Left lung (tissue), 10 donors: ENCODE data around the gene NFXL1. TPM values are rescaled to one million over a fixed set of nuclear protein-coding genes. Genes with fewer than 3 reads are reported as not detected.

ENCODE experiments used
- ATAC-seq: fragments of 200-7000 bp; cut with Tn5 transposase; one replicate; pipeline ENCODE4 v1.9.1; 2020; ENCODE audit warnings: moderate library complexity
- DNase-seq, 4 donors: peaks; one replicate each; pipeline ENCODE4 v3.0.0-alpha.2; 2013 to 2020
- H3K27ac ChIP-seq, 2 donors: fragments of 200-600 bp; sonication (generic) in 1 of 2; one replicate each; pipeline versions ENCODE4 v1.5.0 to v1.8.0; 2020 to 2021
- H3K27me3 ChIP-seq, 2 donors: fragments of 200-600 bp; sonication (generic) in 1 of 2; one replicate each; pipeline versions ENCODE4 v1.5.0 to v1.8.0; 2020 to 2021
- H3K36me3 ChIP-seq, 2 donors: fragments of 200-600 bp; sonication (generic) in 1 of 2; one replicate each; pipeline versions ENCODE4 v1.5.0 to v1.8.0; 2020 to 2021
- H3K4me1 ChIP-seq, 2 donors: fragments of 200-600 bp; one replicate each; pipeline ENCODE4 v1.8.0; 2021
- H3K4me3 ChIP-seq, 2 donors: fragments of 200-600 bp; sonication (generic) in 1 of 2; one replicate each; pipeline versions ENCODE4 v1.5.0 to v1.8.0; 2020 to 2021; ENCODE audit warnings: mild to moderate bottlenecking in 1 of 2
- H3K9me3 ChIP-seq, 2 donors: fragments of 200-600 bp; sonication (generic) in 1 of 2; one replicate each; pipeline versions ENCODE4 v1.5.0 to v1.8.0; 2020 to 2021
- intact Hi-C, 2 donors: fragments of 100-400 bp; cut with DNase I; formaldehyde crosslinking; loops; one replicate each; pipeline versions ENCODE4 v1.11.2 to v1.14.2; 2022
- polyA plus RNA-seq, 6 donors: library from polyadenylated mRNA; unstranded; fragments of 120-200 nt; gene quantifications; one replicate each; pipeline ENCODE4 v1.2.1, GENCODE V29; 2013; ENCODE audit not compliant: insufficient read length in 6 of 6
- total RNA-seq, 2 donors: library from RNA; stranded (reverse); fragmentation: NEBNext Ultra II Directional; extraction: Animal tissue kit (Norgen Biotek cat#: 25700); gene quantifications; one replicate each; pipeline ENCODE4 v1.2.1, GENCODE V29; 2021
- TF ChIP-seq, protein P1 (sequence below), 2 donors: fragments of 200-600 bp; sonication (generic) in 1 of 2; IDR thresholded peaks; one replicate each; pipeline versions ENCODE4 v1.5.0 to v1.8.0; 2021; ENCODE audit warnings: antibody characterized with exemption in 2 of 2
- donor health status: DM: no; HTN: yes; CAD: no.
- donor health status: DM: no; HTN: no; CAD: no.

Gene NFXL1
- total and polyA plus RNA-seq, 8 donors: 10.1 to 31.6 (median 25.5) TPM

GRCh38 chr4:47873877-47874541 is 40.4 kb downstream of the NFXL1 start:
- DNase-seq: no peak
- intact Hi-C loops: no loop called here
- H3K27ac ChIP-seq: no peak overlapping the region
- ATAC-seq: no peak
- peaks cover 0 to 81% of the 10 kb centered on the region in 2 donors for H3K36me3 ChIP-seq
- H3K9me3 ChIP-seq: peaks cover 0 to 16% of the 10 kb centered on the region in 2 donors
- H3K4me3 ChIP-seq: no peak overlapping the region
- H3K4me1 ChIP-seq: no peaks in the 10 kb centered on the region
- TF ChIP-seq, protein P1, sequence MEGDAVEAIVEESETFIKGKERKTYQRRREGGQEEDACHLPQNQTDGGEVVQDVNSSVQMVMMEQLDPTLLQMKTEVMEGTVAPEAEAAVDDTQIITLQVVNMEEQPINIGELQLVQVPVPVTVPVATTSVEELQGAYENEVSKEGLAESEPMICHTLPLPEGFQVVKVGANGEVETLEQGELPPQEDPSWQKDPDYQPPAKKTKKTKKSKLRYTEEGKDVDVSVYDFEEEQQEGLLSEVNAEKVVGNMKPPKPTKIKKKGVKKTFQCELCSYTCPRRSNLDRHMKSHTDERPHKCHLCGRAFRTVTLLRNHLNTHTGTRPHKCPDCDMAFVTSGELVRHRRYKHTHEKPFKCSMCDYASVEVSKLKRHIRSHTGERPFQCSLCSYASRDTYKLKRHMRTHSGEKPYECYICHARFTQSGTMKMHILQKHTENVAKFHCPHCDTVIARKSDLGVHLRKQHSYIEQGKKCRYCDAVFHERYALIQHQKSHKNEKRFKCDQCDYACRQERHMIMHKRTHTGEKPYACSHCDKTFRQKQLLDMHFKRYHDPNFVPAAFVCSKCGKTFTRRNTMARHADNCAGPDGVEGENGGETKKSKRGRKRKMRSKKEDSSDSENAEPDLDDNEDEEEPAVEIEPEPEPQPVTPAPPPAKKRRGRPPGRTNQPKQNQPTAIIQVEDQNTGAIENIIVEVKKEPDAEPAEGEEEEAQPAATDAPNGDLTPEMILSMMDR (IDR thresholded peaks at IDR 0.05): no peak
- H3K27me3 ChIP-seq: no peaks in the 10 kb centered on the region

DNA sequence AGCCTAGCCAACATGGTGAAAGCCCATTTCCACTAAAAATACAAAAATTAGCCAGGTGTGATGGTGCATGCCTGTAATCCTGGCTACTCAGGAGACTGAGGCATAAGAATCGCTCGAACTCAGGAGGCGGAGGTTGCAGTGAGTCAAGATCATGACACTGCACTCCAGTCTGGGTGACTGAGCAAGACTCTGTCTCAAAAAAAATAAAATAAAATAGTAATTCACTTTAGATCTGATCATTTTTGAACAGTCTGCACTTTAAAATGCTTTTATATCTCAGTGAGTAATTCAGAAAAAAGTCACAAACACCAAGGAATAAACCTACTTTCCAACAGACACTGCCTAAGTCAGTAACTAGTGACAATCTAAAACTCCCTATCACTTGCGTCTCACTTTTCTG is 50.9 kb downstream of the NFXL1 start:
- intact Hi-C loops: no loop called here
- no peak overlapping the region for H3K27ac ChIP-seq
- H3K27me3 ChIP-seq: no peaks in the 10 kb centered on the region
- H3K9me3 ChIP-seq: no peaks in the 10 kb centered on the region
- ATAC-seq: no peak
- no peak overlapping the region for H3K4me3 ChIP-seq
- no peak for DNase-seq
- no peaks in the 10 kb centered on the region for H3K4me1 ChIP-seq
- H3K36me3 ChIP-seq: peaks cover 0 to 28% of the 10 kb centered on the region in 2 donors
- TF ChIP-seq, protein P1 (IDR thresholded peaks at IDR 0.05): no peak

- TF ChIP-seq, protein P1 (IDR thresholded peaks at IDR 0.05): no peak
- DNase-seq: no peak
- Histone ChIP-seq H3K36me3 (peaks cover 0 to 20% of the 10 kb centered on the region in 2 donors), H3K27me3 (no peaks in the 10 kb centered on the region), H3K4me3 (no peak overlapping the region), H3K4me1 (no peaks in the 10 kb centered on the region), H3K27ac (no peak overlapping the region), H3K9me3 (no peaks in the 10 kb centered on the region)
- intact Hi-C loops: no loop called here
- no peak for ATAC-seq
Observed at GRCh38 chr4:47862297-47862696, 52.1 kb downstream of the NFXL1 start.

- no peak overlapping the region for H3K4me3 ChIP-seq
- H3K9me3 ChIP-seq: no peaks in the 10 kb centered on the region
- intact Hi-C loops: no loop called here
- peaks cover 0 to 9% of the 10 kb centered on the region in 2 donors for H3K36me3 ChIP-seq
- no peaks in the 10 kb centered on the region for H3K4me1 ChIP-seq
- H3K27me3 ChIP-seq: no peaks in the 10 kb centered on the region
- H3K27ac ChIP-seq: no peak overlapping the region
- TF ChIP-seq, protein P1 (IDR thresholded peaks at IDR 0.05): no peak
- ATAC-seq (no peak), DNase-seq (no peak)
Observed at GRCh38 chr4:47860305-47860704, 54.1 kb downstream of the NFXL1 start.

DNA sequence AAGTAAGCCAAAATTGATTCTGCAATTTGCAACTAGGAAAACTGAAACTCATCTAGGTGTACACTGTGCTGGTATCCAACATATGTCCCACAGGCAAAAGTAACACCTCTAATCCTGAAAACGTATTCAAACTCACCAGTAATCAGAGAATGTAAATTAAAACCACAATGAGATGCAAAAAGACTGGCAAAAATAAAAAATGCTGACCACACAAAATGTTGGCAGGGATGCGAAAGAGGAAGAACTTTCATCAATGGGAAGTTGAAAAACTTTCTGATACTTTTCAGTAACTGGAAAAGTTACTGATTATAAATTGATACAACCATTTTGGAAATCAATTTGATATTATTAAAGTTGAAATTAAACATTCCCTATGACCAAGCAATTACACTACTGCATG is 56.4 kb downstream of the NFXL1 start:
- TF ChIP-seq, protein P1 (IDR thresholded peaks at IDR 0.05): no peak
- H3K9me3 ChIP-seq: no peaks in the 10 kb centered on the region
- DNase-seq: no peak
- no peaks in the 10 kb centered on the region for H3K4me1 ChIP-seq
- H3K27me3 ChIP-seq: no peaks in the 10 kb centered on the region
- no peak overlapping the region for H3K27ac ChIP-seq
- H3K36me3 ChIP-seq: peaks cover 0 to 25% of the 10 kb centered on the region in 2 donors
- H3K4me3 ChIP-seq: no peak overlapping the region
- intact Hi-C loops: no loop called here
- ATAC-seq: no peak
